ENCODE data around the gene MUS81. TPM values are rescaled to one million over a fixed set of nuclear protein-coding genes. Genes with fewer than 3 reads are reported as not detected.
A peak's percentile ranks its signal among the peaks of the same experiment; 100 is the strongest.

Gene MUS81
- total and polyA plus RNA-seq, 2 of the 4 experiments (the other 2 are of a cell fraction), result 23.7 to 47.9 TPM

GRCh38 chr11:65899356-65900124 lies 39.3 kb downstream of the MUS81 start:
- H3K36me3 ChIP-seq (ENCODE audit: control insufficient read depth, insufficient read depth, low read length), result peaks cover 21% of the 10 kb centered on the region
- peak; percentile 62 for TF ChIP-seq USF2 (IDR thresholded peaks at IDR 0.05; ENCODE audit: low read depth, low read length)
- TF ChIP-seq CTCF (conservative IDR thresholded peaks at IDR 0.05; ENCODE audit: low read depth, low read length), result peak; percentile 25; the same call in 1 of the 2 replicates
- TF ChIP-seq MAZ (IDR thresholded peaks at IDR 0.05; ENCODE audit: borderline replicate concordance, low read depth, low read length), result peak; percentile 86; the same call in 1 of the 2 replicates
- peak; percentile 80 for TF ChIP-seq FOS (IDR thresholded peaks at IDR 0.05; ENCODE audit: low read depth, low read length)
- TF ChIP-seq RFX5 (IDR thresholded peaks at IDR 0.05; ENCODE audit: low read depth, low read length), result no peak
- peak; percentile 94; the same call in 1 of the 2 replicates for TF ChIP-seq MXI1 (IDR thresholded peaks at IDR 0.05; ENCODE audit: borderline replicate concordance, low read depth, low read length)
- TF ChIP-seq SMC3 (IDR thresholded peaks at IDR 0.05; ENCODE audit: low read depth, low read length), result no peak
- TF ChIP-seq MAFK (IDR thresholded peaks at IDR 0.05; ENCODE audit: low read depth, low read length), result peak; percentile 49; the same call in 1 of the 2 replicates
- no peak for TF ChIP-seq ELK1 (IDR thresholded peaks at IDR 0.05; ENCODE audit: borderline replicate concordance, low read depth, low read length)
- TF ChIP-seq BHLHE40 (IDR thresholded peaks at IDR 0.05; ENCODE audit: low read depth, low read length), result peak; percentile 95
- TF ChIP-seq POLR2A (IDR thresholded peaks at IDR 0.05; ENCODE audit: low read depth, low read length), result peak; percentile 77
- no peak for TF ChIP-seq RAD21 (IDR thresholded peaks at IDR 0.05; ENCODE audit: low read length)
- peak; percentile 97 for TF ChIP-seq NFE2L2 (IDR thresholded peaks at IDR 0.05; ENCODE audit: low read depth, low read length)

More at GRCh38 chr11:65899356-65900124, 39.3 kb downstream of the MUS81 start:
- Histone ChIP-seq H4K20me1 (ENCODE audit: insufficient read depth, low read length) (peaks cover 51% of the 10 kb centered on the region), H2BK20ac (ENCODE audit: low read depth, low read length) (peak overlapping the region; percentile 58), H2AK9ac (replicated peaks; ENCODE audit: low read depth, low read length, poor library complexity) (peak overlapping the region; percentile 99), H3K9me1 (ENCODE audit: insufficient read depth, low read length) (peaks cover 23% of the 10 kb centered on the region), H2AK5ac (ENCODE audit: low read depth, low read length) (peak overlapping the region; percentile 99), H3K27ac (ENCODE audit: insufficient read depth, low read length) (peak overlapping the region; percentile 100), H4K91ac (ENCODE audit: insufficient read depth, low read depth, low read length) (peak overlapping the region; percentile 97), H4K8ac (ENCODE audit: low read depth in 2 of 2, low read length in 2 of 2) (peak overlapping the region; percentile 88 to 93), H2BK5ac (ENCODE audit: low read depth, low read length, poor library complexity, severe bottlenecking) (peak overlapping the region; percentile 98), H3K9ac (ENCODE audit: low read depth, low read length) (peak overlapping the region; percentile 99), H3K14ac (replicated peaks; ENCODE audit: low read depth, low read length) (peak overlapping the region; percentile 100), H3K4me2 (ENCODE audit: low read depth, low read length) (peak overlapping the region; percentile 78), H3K4me1 (ENCODE audit: control insufficient read depth, insufficient read depth, low read length) (peaks cover 38% of the 10 kb centered on the region), H2BK15ac (ENCODE audit: low read depth, low read length) (peak overlapping the region; percentile 60; the same call in 1 of the 3 replicates), H2AFZ (replicated peaks; ENCODE audit: low read length, poor library complexity) (peak overlapping the region; percentile 72), H3K18ac (ENCODE audit: low read depth, low read length) (peak overlapping the region; percentile 96), H3K79me1 (ENCODE audit: low read depth in 1 of 2, low read length in 2 of 2) (peaks cover 28 to 42% of the 10 kb centered on the region in 2 experiments), H3K4ac (ENCODE audit: low read depth, low read length) (peak overlapping the region; percentile 99), H3K56ac (ENCODE audit: extremely low read depth, insufficient read depth, low read length) (peak overlapping the region; percentile 99), H3K27me3 (ENCODE audit: control insufficient read depth, insufficient read depth, low read length) (no peaks in the 10 kb centered on the region), H2BK120ac (ENCODE audit: low read depth, low read length) (peak overlapping the region; percentile 90), H3K9me3 (ENCODE audit: control insufficient read depth, insufficient read depth, low read length) (no peaks in the 10 kb centered on the region), H4K5ac (ENCODE audit: low read depth, low read length) (peak overlapping the region; percentile 82), H3K4me3 (ENCODE audit: insufficient read depth, low read depth, low read length) (peak overlapping the region; percentile 98), H3K23ac (ENCODE audit: low read depth, low read length) (peak overlapping the region; percentile 100)
- ATAC-seq (ENCODE audit: low read depth) (peak; percentile 37), DNase-seq (peak; percentile 81)
- POLR2A ChIA-PET (ENCODE audit: unreplicated experiment), result interaction anchor here (0.7 to 2.9 kb wide), 5 partner anchors 9 to 16 kb away, joined by 3 to 17 read pairs (median 7); partner anchors contain the start of genes CCDC85B and FIBP
- dilution Hi-C loops (cut with HindIII; ENCODE audit: low sequenced_read_pairs, unreplicated experiment), result no loop called here
- 0% methylated on average over 29 of the region's 78 CpGs; no CpG with 5 or more reads in 1 of the 2 experiments for WGBS, 2 experiments (ENCODE audit: extremely low coverage in 2 of 2, insufficient read length in 1 of 2)
- intact Hi-C loops (cut with micrococcal nuclease), result loop anchor here (2.0 kb wide), 1 partner anchor 15 kb away; no protein-coding TSS in a partner anchor
- CTCF ChIA-PET, result interaction anchor here (0.6 to 1.5 kb wide), 3 partner anchors 11 to 256 kb away, joined by 3 to 5 read pairs (median 4); partner anchors contain the start of gene FIBP
- no TSS peak for BruUV-seq (replicated peaks)
- in situ Hi-C loops (cut with MboI; ENCODE audit: low sequenced_read_pairs), result no loop called here

Measured in IMR-90 (cell line).